Natural killer cell (primary cell): ENCODE data around the gene OSGIN1. TPM values are rescaled to one million over a fixed set of nuclear protein-coding genes. Genes with fewer than 3 reads are reported as not detected.

Experiments
- ATAC-seq, 3 donors: fragments of 150-1000 bp in 2 of 3; fragments of 200-7000 bp in 1 of 3; cut with Tn5 transposase; 1 replicate in 1 of 3; 2 replicates in 2 of 3; pipeline ENCODE4 v1.10.0; 2021; ENCODE audit warnings: mild to moderate bottlenecking in 2 of 3, moderate library complexity in 2 of 3
- DNase-seq, 2 donors: peaks; one replicate each; pipeline versions ENCODE4 v3.0.0 to v3.0.0-alpha.2; 2013 to 2021; ENCODE audit warnings: mixed read lengths in 1 of 2
- H3K27ac ChIP-seq: one replicate; pipeline ENCODE4 v1.5.1; 2013; ENCODE audit warnings: mild to moderate bottlenecking, low read length
- H3K27me3 ChIP-seq: one replicate; pipeline ENCODE4 v1.6.1; 2013; ENCODE audit warnings: low read length; ENCODE audit not compliant: control insufficient read depth, insufficient read depth
- H3K36me3 ChIP-seq: one replicate; pipeline ENCODE4 v1.6.1; 2013; ENCODE audit warnings: low read length; ENCODE audit not compliant: control insufficient read depth, insufficient read depth
- H3K4me1 ChIP-seq: one replicate; pipeline ENCODE4 v1.6.1; 2013; ENCODE audit warnings: low read length; ENCODE audit not compliant: control insufficient read depth, insufficient read depth
- H3K4me3 ChIP-seq: one replicate; pipeline ENCODE4 v1.5.1; 2013; ENCODE audit warnings: low read length
- H3K9me3 ChIP-seq: one replicate; pipeline ENCODE4 v1.6.1; 2013; ENCODE audit warnings: low read length; ENCODE audit not compliant: control insufficient read depth, insufficient read depth
- H3K27ac Mint-ChIP-seq, 2 donors: one replicate each; pipeline ENCODE4 v1.8.0; 2022; ENCODE audit warnings: mild to moderate bottlenecking in 2 of 2, mixed read lengths in 2 of 2, moderate library complexity in 1 of 2
- H3K27me3 Mint-ChIP-seq, 2 donors: one replicate each; pipeline ENCODE4 v1.8.0; 2022; ENCODE audit warnings: low read depth in 2 of 2, mixed read lengths in 2 of 2
- H3K36me3 Mint-ChIP-seq: one replicate; pipeline ENCODE4 v1.8.0; 2022; ENCODE audit warnings: mixed read lengths
- H3K4me1 Mint-ChIP-seq, 2 donors: one replicate each; pipeline ENCODE4 v1.8.0; 2022; ENCODE audit warnings: mixed read lengths in 2 of 2
- H3K4me3 Mint-ChIP-seq: one replicate; pipeline ENCODE4 v1.8.0; 2022; ENCODE audit warnings: mild to moderate bottlenecking, moderate library complexity, mixed read lengths
- H3K9me3 Mint-ChIP-seq, 2 donors: one replicate each; pipeline ENCODE4 v1.8.0; 2022; ENCODE audit warnings: mixed read lengths in 2 of 2
- CTCF ChIP-seq: fragments of 200-600 bp; IDR thresholded peaks from one replicate; pipeline ENCODE4 v1.8.0; 2022; ENCODE audit warnings: antibody characterized with exemption
- WGBS: methylation state at CpG from one replicate; pipeline ENCODE4 v1.1.7; 2013; ENCODE audit warnings: missing lambda C conversion rate; ENCODE audit not compliant: insufficient coverage; 5-methylcytosine and 5-hydroxymethylcytosine counted together
- intact Hi-C: fragments of 100-400 bp; cut with micrococcal nuclease; formaldehyde crosslinking; loops from one replicate; pipeline ENCODE4 v1.14.2; 2022
- total RNA-seq, 4 donors: library from RNA; stranded (reverse); fragments of 120-200 nt in 1 of 4; gene quantifications; one replicate each; pipeline versions ENCODE4 v1.2.3 to v1.2.4, GENCODE V29; 2013 to 2022

The OSGIN1 gene
- total RNA-seq, 3 donors from 2014 or later (not counting 1 experiment from before 2014, with no cell fraction given) = 3.9 to 4.1 (median 4.0) TPM

- intact Hi-C loops = no loop called here
- 90% methylated on average over 5 of the region's 5 CpGs for WGBS
- H3K36me3 ChIP-seq = no peaks in the 10 kb centered on the region
- Mint-ChIP-seq H3K4me3 (no peak overlapping the region), H3K27me3 (no peaks in the 10 kb centered on the region), H3K9me3 (no peaks in the 10 kb centered on the region), H3K27ac (no peak overlapping the region), H3K4me1 (peaks cover 0 to 3% of the 10 kb centered on the region in 2 donors), H3K36me3 (no peaks in the 10 kb centered on the region)
- no peaks in the 10 kb centered on the region for H3K27me3 ChIP-seq
- no peaks in the 10 kb centered on the region for H3K9me3 ChIP-seq
- DNase-seq (no peak), ATAC-seq (no peak)
- H3K4me3 ChIP-seq = no peak overlapping the region
- peaks cover 2% of the 10 kb centered on the region for H3K4me1 ChIP-seq
- no peak overlapping the region for H3K27ac ChIP-seq
- TF ChIP-seq CTCF = no peak
Observed at GRCh38 chr16:83961591-83961990, 8.6 kb downstream of the OSGIN1 start.

GRCh38 chr16:83963277-83964119 lies 10.5 kb downstream of the OSGIN1 start:
- Histone ChIP-seq H3K27me3 (peaks cover 2% of the 10 kb centered on the region), H3K4me1 (no peaks in the 10 kb centered on the region), H3K9me3 (no peaks in the 10 kb centered on the region), H3K4me3 (no peak overlapping the region), H3K36me3 (no peaks in the 10 kb centered on the region), H3K27ac (no peak overlapping the region)
- intact Hi-C loops = no loop called here
- Mint-ChIP-seq H3K9me3 (no peaks in the 10 kb centered on the region), H3K27ac (no peak overlapping the region), H3K4me1 (peaks cover 0 to 5% of the 10 kb centered on the region in 2 donors), H3K4me3 (no peak overlapping the region), H3K27me3 (peaks cover 0 to 4% of the 10 kb centered on the region in 2 donors), H3K36me3 (no peaks in the 10 kb centered on the region)
- DNase-seq (no peak), ATAC-seq (no peak)
- TF ChIP-seq CTCF = no peak
- WGBS = 88% methylated on average over 22 of the region's 22 CpGs

- Histone ChIP-seq H3K4me1 (no peaks in the 10 kb centered on the region), H3K27me3 (peaks cover 8% of the 10 kb centered on the region), H3K4me3 (no peak overlapping the region), H3K27ac (no peak overlapping the region), H3K9me3 (no peaks in the 10 kb centered on the region), H3K36me3 (no peaks in the 10 kb centered on the region)
- Mint-ChIP-seq H3K4me3 (no peak overlapping the region), H3K4me1 (peaks cover 0 to 5% of the 10 kb centered on the region in 2 donors), H3K36me3 (no peaks in the 10 kb centered on the region), H3K9me3 (no peaks in the 10 kb centered on the region), H3K27ac (no peak overlapping the region), H3K27me3 (peaks cover 0 to 11% of the 10 kb centered on the region in 2 donors)
- ATAC-seq (no peak), DNase-seq (no peak)
- intact Hi-C loops = no loop called here
- TF ChIP-seq CTCF = no peak
- 93% methylated on average over 26 of the region's 26 CpGs for WGBS
Observed at GRCh38 chr16:83964684-83965443, 11.8 kb downstream of the OSGIN1 start.
